NCI-H146 (cell line): ENCODE data around the gene USP46.

Experiments used
- DNase-seq: peaks from one replicate; lab custom pipeline; 2025; lab: John Stamatoyannopoulos, UW

USP46 gene, protein sequence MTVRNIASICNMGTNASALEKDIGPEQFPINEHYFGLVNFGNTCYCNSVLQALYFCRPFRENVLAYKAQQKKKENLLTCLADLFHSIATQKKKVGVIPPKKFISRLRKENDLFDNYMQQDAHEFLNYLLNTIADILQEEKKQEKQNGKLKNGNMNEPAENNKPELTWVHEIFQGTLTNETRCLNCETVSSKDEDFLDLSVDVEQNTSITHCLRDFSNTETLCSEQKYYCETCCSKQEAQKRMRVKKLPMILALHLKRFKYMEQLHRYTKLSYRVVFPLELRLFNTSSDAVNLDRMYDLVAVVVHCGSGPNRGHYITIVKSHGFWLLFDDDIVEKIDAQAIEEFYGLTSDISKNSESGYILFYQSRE

DNA sequence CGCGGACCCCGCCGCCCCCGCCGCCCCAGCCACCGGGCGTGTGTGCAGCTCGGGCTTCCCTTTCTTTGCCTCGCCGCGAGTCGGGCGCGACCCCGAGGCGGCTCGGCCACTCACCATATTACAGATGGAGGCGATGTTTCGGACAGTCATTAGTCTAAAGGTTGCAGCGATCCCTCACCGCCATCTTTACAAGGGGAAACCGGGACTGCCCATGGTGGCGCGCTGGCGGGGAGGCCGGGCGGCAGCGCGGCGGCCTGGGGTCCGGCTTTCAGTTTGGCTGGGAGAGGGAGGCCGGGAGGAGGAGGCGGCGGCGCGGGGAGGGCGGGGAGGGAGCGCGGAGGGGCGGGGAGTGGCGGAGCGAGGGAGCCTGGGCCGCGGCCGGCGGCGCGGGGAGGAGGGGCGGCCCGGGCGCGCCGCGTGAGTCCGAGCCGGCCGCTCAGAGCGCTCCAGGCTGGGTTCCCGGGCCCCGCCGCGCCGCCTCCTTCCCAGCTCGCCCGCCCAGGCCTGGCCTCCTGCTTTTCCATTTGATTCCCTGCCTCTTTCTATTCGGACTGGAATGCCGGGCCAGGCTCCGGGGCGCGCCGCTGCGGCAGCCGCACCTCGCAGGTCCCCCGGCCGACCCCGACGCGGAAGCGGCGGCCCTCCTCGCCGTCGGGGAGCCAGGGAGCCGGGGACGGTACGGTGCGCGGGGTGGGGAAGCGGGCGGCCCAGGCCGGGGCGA, at the start of gene USP46:
Gene USP46 (minus strand): TSS at position 301 of the 721 bp plus-strand sequence. CDS start 151 bp downstream, at position 150.
- DNase-seq, result peak; percentile 83

DNA sequence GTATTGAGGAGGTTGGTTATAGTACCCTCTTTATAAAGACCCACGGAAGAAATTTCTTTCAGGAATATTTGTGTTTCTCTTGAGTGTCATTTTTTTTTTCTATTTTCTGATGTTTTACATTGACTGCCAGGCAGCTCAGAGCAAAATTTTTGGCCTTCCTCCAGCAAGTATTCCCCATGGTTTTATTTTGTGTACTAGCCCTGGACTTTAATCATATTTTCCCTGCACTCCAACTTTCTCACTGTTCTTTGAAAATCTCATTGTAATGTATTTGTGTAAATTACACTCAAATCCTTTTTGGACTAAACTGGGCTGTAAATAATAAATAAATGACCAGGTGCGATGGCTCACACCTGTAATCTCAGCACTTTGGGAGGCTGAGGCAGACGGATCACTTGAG, 45.6 kb upstream of the USP46 start:
- DNase-seq, result no peak

DNA sequence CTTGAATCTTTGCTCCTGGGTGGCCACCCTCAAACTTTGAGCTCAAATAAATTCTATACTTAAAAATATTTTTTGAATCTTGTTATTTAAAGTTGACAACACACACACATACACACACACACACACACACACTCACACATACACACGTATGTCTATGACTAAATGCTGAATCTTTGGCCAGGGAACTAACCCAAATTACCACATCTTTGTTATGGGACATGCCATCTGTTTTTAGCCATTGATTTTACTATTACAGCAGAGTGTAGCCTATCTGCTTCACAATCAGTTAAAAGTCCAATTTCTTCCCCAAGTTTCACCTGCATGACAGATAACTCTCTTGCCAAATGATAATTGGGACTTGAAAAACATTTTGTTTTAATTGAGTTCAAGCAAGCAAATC, 45.0 kb upstream of the USP46 start:
- DNase-seq, result no peak

DNA sequence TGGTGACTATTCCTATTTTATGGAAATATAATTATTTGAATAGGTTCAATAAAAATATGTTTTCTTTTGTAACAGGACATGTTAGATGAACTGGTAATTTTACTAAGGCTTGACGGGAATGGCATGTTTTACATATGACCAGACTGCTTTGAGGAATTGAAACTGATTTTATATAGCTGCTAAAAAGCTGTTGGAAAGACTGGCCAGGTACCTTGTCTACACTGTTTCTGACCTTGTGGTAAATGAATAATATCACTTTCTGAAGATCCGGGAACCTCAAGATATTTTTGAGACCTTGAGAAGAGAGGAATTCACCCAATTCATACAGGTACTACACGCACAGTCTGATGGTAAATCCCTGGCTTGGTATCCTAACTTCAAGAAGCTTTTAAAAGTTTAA, 42.1 kb upstream of the USP46 start:
- no peak for DNase-seq

DNA sequence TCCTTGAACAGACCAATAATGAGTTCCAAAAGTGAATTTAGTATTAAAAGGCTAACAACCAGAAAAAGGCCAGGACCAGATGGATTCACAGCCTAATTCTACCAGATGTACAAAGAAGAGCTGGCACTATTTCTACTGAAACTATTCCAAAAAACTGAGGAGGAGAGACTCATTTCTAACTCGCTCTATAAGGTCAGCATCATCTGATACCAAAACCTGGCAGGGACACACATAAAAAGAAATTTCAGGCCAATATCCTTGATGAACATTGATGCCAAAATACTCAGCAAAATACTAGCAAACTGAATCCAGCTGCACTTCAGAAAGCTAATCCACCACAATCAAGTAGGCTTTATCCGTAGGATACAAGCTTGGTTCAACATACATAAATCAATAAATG, 35.8 kb upstream of the USP46 start:
- no peak for DNase-seq

DNA sequence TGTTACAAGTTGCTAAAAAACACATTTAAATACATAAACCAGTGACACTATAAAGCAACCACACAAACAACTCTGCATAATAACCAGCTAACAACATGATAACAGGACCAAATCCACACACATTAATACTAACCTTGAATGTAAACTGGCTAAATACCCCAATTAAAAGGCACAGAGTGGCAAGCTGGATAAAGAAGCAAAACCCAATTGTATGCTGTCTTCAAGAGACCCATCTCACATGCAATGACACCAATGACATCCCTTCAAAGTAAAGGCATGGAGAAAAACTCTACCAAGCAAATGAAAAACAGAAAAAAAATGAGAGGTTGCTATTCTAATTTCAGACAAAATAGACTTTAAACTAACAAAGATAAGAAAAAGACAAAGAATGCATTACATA, 34.4 kb upstream of the USP46 start:
- DNase-seq, result no peak

DNA sequence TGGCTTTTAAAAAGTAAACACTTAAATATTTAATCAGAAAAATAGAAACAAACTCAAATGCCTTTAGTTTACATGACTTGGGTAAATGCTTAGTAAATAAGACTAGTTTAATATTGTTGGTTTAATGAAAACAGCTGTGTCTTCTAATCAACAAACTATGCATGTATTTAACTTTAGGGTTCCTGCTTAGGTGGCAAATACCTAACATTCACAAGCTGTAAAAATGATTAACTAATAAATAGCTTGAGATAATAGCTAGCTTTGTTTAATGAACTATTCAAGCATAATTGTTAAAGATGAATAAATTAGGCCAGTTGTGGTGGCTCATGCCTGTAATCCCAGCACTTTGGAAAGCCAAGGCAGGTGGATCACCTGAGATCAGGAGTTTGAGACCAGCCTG, 30.0 kb upstream of the USP46 start:
- no peak for DNase-seq

DNA sequence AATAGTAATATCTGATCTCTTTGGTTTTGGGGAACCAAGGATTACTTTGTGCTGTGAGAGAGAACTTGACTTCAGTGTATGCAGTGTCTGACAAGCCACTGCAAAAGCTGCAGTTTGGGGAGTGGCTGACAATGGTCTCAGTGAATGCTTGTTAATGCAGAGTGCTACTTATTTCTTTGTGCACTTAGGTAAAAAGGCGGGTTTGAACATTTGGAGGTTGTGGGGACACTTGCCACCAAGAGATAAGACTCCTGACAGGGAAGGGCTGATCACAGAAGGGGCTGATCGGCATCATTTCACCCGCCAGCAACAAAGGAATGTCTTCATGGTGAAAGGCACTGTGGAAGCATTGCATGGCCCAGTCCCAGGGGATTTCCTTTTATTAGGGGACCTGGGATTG, 28.6 kb upstream of the USP46 start:
- no peak for DNase-seq

DNA sequence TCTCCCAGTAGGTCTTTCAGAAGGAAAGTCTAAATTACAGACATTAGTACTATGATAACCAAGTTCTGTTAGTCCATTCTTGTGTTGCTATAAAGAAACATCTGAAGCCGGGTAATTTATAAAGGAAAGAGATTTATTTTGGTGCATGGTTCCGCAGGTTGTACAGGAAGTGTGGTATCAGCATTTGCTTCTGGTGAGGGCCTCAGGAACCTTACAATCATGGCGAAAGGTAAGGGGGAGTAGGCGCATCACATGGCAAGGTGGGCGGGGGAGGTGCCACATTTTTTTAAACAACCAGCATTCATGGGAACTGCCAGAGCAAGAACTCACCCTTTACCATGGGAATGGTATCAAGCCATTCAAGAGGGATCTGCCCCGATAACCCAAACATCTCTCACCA, 26.2 kb upstream of the USP46 start:
- DNase-seq, result no peak

DNA sequence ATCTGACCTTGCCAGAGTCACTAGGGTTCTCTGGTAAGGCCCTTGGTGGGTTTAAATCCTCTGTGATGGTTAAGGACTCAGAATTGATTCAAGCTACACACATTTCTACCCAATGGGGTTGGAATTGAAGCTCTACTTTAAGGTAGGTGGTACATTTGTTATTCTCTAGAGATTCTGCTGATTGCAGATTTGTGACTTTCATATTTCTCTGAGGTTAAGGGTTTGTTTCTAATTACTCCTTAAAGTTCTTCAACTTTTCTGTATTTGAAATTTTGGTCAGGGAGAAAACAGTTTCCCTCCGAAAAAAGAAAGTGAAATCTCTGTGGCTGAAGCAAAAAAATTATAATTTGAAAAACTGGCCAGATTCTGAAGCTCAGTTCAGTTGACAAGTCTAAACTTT, 25.8 kb upstream of the USP46 start:
- no peak for DNase-seq

DNA sequence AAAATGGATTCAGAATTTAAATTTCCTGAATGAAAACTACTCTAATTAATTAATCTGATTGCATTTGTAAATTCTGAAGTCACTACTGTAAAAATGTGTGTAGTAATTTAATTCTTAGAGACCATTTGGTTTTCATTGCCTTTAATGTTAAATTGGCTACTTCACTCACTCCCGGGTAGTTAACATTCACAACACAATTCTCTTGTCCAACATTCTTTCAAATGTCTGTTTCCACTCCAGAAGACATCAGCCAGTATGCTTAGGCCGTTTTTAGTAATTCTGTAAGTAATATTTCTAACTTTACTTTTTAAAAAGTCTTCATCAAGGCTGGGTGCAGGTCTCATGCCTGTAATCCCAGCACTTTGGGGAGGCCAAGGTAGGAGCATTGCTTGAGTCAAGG, 21.3 kb upstream of the USP46 start:
- DNase-seq, result no peak

DNA sequence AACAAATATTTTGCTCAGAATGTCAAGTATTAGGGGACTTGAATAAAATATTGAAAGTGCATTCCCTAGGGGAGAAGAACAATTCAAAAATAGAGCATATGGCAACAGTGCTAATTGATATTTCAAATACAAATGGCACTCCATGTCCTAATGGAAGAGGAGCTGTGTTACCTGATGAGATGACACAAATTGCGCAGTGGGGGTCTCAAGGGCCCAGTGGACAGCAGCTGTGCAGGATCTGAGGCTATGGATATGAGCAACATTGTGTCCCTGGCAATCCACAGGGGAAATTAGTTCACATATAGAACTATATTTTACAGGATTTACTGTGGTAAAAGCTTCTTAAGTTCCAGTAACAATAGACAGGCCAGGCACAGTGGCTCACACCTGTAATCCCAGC, 17.4 kb upstream of the USP46 start:
- DNase-seq, result peak; percentile 36

DNA sequence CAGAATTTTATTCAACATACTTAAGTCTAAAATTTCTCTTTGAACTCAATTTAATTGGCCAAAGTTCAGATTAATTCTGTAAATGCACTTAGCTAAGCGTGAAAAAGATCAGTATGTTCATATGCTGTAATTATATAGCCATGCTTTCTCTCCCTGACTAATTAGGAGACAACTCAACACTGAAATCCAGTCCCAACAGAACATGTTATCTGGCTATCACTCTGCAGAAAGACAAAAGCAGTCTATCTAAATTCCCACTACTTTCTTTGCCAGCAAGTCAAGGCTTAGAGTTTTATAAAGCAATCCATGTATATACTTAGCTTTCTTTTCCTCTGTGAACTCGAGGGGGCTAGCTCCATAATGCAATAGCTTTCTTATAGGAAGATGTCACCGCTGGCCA, 16.0 kb upstream of the USP46 start:
- no peak for DNase-seq

DNA sequence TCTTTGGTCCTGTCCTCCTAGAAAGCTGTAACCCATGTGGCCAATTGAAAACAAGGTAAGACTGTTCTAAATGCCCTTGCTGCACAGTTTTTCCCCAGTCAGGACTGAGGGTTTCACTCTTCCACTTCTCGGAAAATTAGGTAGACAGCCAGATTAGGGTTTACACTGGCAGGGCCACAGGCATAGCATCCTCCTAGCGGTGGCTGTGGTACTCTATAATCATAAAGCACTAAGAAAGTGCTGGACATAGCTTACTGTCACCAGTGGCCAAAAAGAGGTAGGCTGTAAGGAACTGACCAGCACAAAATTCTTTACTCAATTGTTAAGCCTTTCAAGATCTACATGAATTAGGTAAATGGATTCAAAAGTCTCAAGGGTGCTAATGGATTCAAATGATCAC, 11.6 kb upstream of the USP46 start:
- DNase-seq, result no peak

DNA sequence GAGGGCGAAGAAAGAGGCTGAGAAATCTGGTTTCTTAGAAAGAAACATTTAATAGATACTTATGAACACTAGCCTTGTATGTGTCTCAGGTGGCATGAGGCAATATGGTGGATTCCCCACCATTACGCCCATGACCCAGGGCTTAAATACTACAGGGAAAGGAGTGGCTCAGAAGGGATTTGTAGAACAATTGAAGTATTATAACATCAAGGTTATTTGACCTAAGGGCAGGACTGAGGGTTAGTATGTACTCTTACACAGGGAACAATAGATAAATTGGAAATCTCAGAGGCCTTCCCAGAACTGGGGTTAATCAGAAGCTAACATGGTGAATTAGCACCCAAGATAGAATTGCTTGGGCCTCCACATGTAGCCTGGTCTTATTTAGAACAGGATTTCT, 11.0 kb upstream of the USP46 start:
- DNase-seq, result no peak

DNA sequence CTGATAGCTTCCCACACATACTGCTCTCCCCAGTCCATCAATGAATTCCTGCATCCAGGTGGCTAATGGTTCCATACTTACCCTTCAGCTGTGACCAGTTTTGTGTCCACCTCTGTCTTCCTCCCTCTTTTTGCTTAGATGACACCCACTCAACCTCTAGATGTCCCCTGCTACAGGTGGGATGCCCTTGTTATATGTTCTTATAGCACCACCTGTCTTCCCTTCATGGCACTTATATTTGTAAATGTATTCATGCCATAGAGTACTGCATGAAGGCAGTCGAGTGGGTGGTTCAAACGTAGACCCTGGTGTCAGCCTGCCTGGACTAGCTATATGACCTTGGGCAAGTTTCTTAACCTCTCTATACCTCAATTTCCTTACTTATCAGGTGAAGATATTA, 6.5 kb upstream of the USP46 start:
- peak; percentile 21 for DNase-seq

DNA sequence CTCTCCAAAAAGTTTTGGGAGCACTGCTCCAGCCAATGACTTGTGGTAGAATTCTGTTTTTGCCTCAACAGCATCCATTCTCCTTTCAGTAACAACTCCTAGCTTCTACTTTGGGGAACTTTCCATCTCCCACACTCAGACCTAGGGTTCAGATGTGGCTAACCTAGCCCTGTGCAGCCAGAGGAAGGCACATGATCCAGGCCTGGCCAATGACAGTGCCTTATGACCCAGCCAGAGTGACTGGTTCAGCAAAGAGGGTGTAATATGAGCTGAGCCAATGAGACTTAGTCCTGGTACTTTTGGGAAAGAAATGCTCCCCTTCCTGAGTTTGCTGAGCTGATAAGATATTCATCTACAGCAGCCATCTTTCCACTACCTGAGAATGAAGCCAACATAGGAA, 5.4 kb upstream of the USP46 start:
- DNase-seq, result no peak

DNA sequence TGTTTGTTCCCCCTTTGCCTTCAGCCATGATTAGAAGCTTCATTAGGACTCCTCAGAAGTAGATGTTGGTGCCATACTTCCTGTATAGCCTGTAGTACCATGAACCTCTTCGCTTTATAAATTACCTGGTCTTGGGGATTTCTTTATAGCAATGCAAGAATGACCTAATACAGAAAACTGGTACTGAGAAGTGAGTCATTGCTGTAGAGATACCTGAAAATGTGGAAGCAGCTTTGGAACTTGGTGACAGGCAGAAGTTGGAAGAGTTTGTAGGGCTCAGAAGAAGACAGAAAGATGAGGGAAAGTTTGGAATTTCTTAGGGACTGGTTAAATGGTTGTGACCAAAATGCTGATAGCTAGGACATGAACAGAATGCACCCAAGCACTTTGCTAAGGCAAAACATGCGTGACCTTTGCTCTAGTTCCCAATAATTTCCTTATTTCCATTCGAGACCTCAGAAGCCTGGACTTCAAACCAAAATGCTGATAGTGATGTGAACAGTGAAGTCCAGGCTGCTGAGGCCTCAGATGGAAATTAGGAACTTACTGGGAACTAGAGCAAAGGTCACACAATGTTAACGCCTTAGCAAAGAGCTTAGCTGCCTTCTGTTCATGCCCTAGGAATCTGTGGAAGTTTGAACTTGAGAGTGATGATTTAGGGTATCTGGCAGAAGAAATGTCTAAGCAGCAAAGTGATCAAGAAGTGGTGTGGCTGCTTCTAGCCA, 3.0 kb upstream of the USP46 start:
- DNase-seq, result no peak

DNA sequence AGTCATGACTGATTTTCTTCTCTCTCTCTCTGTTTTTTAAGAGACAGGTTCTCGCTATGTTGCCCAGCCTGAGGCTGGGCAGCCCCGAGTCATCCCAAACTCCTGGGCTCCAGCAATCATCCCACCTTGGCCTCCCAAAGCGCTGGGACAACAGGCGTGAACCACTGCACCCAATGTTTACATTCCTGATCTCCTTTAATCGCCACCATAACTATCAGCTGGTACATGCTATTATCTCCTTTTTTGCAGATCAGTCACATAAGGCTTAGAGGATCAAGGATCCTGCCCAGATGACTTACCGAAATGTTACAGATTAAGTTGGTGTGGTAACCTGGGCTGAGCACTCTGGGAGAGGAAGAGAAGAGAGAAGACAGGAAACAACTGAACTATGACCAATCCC, 1.5 kb upstream of the USP46 start:
- DNase-seq, result no peak

DNA sequence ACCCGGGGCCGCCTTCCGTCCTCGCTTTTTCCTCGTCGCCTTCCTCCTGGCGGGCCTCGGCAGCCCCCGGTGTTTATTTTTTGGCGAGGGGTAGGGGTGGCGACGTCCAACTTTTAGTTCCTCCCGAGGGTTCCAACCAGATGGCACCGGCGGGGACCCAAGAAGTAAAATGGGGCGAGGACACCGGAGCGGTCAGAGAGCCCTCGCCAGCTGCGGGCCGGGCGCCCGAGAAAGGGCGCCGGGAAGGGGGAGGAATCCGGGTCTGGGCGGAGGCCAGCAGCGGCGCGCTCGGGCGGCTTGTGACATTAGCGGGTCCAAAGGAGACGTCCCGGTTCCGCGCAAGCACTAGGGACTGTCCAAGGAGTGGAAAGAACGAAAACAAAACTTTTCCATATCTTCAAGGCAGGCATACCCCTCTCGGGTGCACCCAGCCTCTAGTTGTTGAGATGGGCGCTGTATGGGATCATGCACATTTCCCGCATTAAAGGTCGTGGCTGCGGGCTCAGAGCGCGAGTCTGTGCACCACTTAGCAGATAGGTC, 691 bp upstream of the USP46 start:
- peak; percentile 56 for DNase-seq

DNA sequence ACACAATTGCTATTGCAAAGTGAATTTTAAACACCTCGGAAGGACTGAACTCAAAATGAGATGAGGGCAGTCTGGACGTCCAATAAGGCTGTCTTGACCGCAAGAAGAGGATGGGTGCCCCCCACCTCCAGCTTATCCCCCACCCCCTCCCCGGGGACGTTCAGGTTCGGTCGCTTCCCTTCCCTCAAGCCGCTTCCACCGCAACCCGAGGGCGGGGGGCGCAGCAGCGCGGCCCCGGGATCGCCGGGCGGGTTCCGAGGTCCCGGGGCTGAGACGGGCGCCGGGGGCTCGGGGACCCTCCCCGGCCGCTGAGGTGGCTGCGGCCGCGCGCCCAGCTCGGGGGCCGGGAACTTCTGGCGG, 480 bp downstream of the USP46 start:
- peak; percentile 55 for DNase-seq

DNA sequence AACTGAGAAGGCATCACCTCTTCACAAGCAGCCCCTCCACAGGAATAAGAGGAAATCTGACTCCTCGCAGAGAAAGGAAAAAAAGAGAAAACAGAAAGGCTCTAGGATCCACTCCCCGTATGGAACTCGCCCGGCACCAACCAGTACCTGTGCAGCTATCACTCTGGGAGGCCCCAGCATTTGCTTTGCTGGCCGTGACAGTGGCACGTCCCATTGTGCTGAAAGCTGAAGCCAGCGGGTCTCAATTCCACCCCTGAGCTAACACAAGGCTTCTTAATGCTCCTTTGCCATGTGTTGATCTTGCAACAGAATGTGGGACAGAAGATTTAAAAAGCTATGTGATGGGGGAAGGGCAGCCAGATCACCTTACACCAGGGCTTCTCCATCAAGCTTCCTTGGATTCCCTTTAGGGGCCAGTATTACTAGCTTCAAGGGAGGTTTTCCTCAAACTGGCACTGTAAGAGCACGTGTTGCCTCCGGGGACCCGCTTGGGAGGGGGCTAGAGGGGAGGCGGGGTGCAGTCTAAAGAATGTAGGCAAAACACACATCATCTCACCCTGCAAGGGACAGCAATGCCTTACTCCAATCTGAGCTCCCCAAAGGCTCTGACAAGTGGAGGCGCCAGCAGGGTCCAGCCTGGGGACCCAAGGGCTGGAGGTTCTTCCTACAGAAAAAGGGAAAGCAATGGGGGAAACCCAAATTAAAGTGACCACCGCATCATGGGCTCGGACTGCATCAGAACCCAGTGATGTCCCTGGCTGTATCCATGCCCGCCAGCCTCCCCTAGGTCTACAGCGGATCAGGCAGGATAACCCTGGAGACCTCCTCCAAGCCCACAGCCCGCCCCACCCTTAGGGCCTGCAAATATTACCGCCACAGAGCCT, 1.2 kb downstream of the USP46 start:
- no peak for DNase-seq
